ENCODE data around the gene FBXO11. TPM values are rescaled to one million over a fixed set of nuclear protein-coding genes. Genes with fewer than 3 reads are reported as not detected.

The FBXO11 gene
- polyA plus RNA-seq, 1 of the 3 experiments (the other 2 are of a cell fraction), result 26.6 TPM

GRCh38 chr2:47741101-47741500 lies 165.2 kb downstream of the FBXO11 start:
- no peaks in the 10 kb centered on the region for H4K20me1 ChIP-seq (ENCODE audit: insufficient read depth)
- TF ChIP-seq RFX5 (IDR thresholded peaks at IDR 0.05; ENCODE audit: low read length) (no peak), NFIC (IDR thresholded peaks at IDR 0.05; ENCODE audit: borderline replicate concordance) (no peak), NRF1 (IDR thresholded peaks at IDR 0.05; ENCODE audit: low read depth, low read length) (no peak), TEAD4 (IDR thresholded peaks at IDR 0.05; ENCODE audit: borderline replicate concordance, insufficient read depth) (no peak), TCF12 (IDR thresholded peaks at IDR 0.05) (no peak), RAD21 (IDR thresholded peaks at IDR 0.05; ENCODE audit: low read length) (no peak), EZH2phosphoT487 (IDR thresholded peaks at IDR 0.05; ENCODE audit: borderline replicate concordance, low read depth) (no peak), FOXJ3 (CRISPR knock-in tag; IDR thresholded peaks at IDR 0.05) (no peak), TAF1 (IDR thresholded peaks at IDR 0.05; ENCODE audit: borderline replicate concordance, low read depth, low read length) (no peak), MXI1 (IDR thresholded peaks at IDR 0.05; ENCODE audit: low read depth, low read length) (no peak), REST (IDR thresholded peaks at IDR 0.05; ENCODE audit: low read depth, low read length) (no peak), MAX (IDR thresholded peaks at IDR 0.05; ENCODE audit: low read depth) (no peak), EP300 (IDR thresholded peaks at IDR 0.05; ENCODE audit: borderline replicate concordance in 1 of 2, low read depth in 1 of 2, low read length in 1 of 2) (no peak), FOXM1 (IDR thresholded peaks at IDR 0.05; ENCODE audit: low read depth) (no peak), CTCF (IDR thresholded peaks at IDR 0.05) (no peak)
- no peaks in the 10 kb centered on the region for H3K79me2 ChIP-seq (ENCODE audit: insufficient read depth)
- no peaks in the 10 kb centered on the region for H3K4me1 ChIP-seq (ENCODE audit: control insufficient read depth in 1 of 2, insufficient read depth in 2 of 2, low read depth in 1 of 2, low read length in 1 of 2)
- peaks cover 20% of the 10 kb centered on the region for H3K27me3 ChIP-seq (ENCODE audit: insufficient read depth)
- no peaks in the 10 kb centered on the region for H3K36me3 ChIP-seq (replicated peaks in 1 of 2; ENCODE audit: control insufficient read depth in 1 of 2, insufficient read depth in 2 of 2, low read length in 1 of 2)
- POLR2A ChIA-PET, result no interaction called here
- H3K27ac ChIP-seq (ENCODE audit: low read depth in 2 of 2, low read length in 1 of 2), result no peak overlapping the region
- no peaks in the 10 kb centered on the region for H3K9me3 ChIP-seq
- no peaks in the 10 kb centered on the region for H3K9me2 ChIP-seq
- no peaks in the 10 kb centered on the region for H3F3A ChIP-seq (replicated peaks; ENCODE audit: insufficient read depth)
- DNase-seq, result no peak
- WGBS (ENCODE audit: low lambda C conversion rate), result 16% methylated on average over 3 of the region's 3 CpGs
- no peak overlapping the region for H3K4me3 ChIP-seq (ENCODE audit: low read depth in 2 of 2, low read length in 1 of 2)
- no peak overlapping the region for H3K4me2 ChIP-seq
- CTCF ChIA-PET, result interaction anchor here (0.9 to 1.6 kb wide), 2 partner anchors 9 to 27 kb away, joined by 3 read pairs; no protein-coding TSS in a partner anchor
- H2AFZ ChIP-seq (ENCODE audit: low read depth), result no peak overlapping the region
- H3K9ac ChIP-seq, result no peak overlapping the region

Small RNAs within 50 kb of the gene (small RNA-seq; reads per million reads assigned to genes)
- 0 reads per million in 7 experiments for gene RF00026
- gene RPL36AP15, result 0 reads per million in 7 experiments

Other genes starting within 250 kb of the FBXO11 start
- gene MSH6, start 123.4 kb downstream of the FBXO11 start, polyA plus RNA-seq (2012; rRNA removed), result 16.4 and 16.6 TPM in 2 replicates

Measured in SK-N-SH (cell line).